K562 (cell line): ENCODE results near the gene MIEF2. TPM values are rescaled to one million over a fixed set of nuclear protein-coding genes. Genes with fewer than 3 reads are reported as not detected.
A peak's percentile ranks its signal among the peaks of the same experiment; 100 is the strongest.

Experiments
- AFF1 ChIP-seq, 2 experiments: fragments of 450-650 bp; IDR thresholded peaks; 2 replicates each; pipeline ENCODE4 v1.6.1; 2018; ENCODE audit warnings: mild to moderate bottlenecking in 2 of 2, low read depth in 1 of 2; ENCODE audit not compliant: partially characterized antibody in 2 of 2
- BRD9 ChIP-seq: fragments of 450-650 bp; IDR thresholded peaks from 2 replicates; pipeline ENCODE4 v1.6.1; 2018; ENCODE audit warnings: low read depth; ENCODE audit not compliant: partially characterized antibody
- CTBP1 ChIP-seq: fragments of 450-650 bp; IDR thresholded peaks from 2 replicates; pipeline ENCODE4 v1.6.1; 2016; ENCODE audit warnings: borderline replicate concordance
- CXXC5 ChIP-seq: fragments of 250-450 bp; sonication (Bioruptor Pico); IDR thresholded peaks from 2 replicates; pipeline ENCODE4 v1.8.0; 2022; ENCODE audit warnings: inconsistent platforms, mild to moderate bottlenecking, moderate library complexity
- FIP1L1 ChIP-seq: fragments of 200-400 bp; formaldehyde crosslinking; IDR thresholded peaks from 2 replicates; pipeline ENCODE4 v1.6.1; 2018; ENCODE audit warnings: mild to moderate bottlenecking, low read depth, low read length; ENCODE audit not compliant: poor library complexity, severe bottlenecking
- FOXJ3 ChIP-seq: sonication (generic); formaldehyde crosslinking; IDR thresholded peaks from 2 replicates; pipeline ENCODE4 v1.4.0; 2020; ENCODE audit warnings: mild to moderate bottlenecking, missing genetic modification reagents
- HINFP ChIP-seq: fragments of 450-650 bp; conservative IDR thresholded peaks from 2 replicates; pipeline ENCODE4 v1.6.1; 2016; ENCODE audit warnings: missing genetic modification characterization, low read depth, mild to moderate bottlenecking, control low read depth, missing compliant biosample characterization
- HIVEP1 ChIP-seq: fragments of 250-450 bp; sonication (Bioruptor Pico); IDR thresholded peaks from 2 replicates; pipeline ENCODE4 v1.4.0; 2020; ENCODE audit warnings: mild to moderate bottlenecking
- HNRNPLL ChIP-seq: fragments of 200-400 bp; formaldehyde crosslinking; IDR thresholded peaks from 2 replicates; pipeline ENCODE4 v1.6.1; 2017; ENCODE audit warnings: low read length, low read depth, mild to moderate bottlenecking; ENCODE audit not compliant: poor library complexity, severe bottlenecking
- MEF2D ChIP-seq: conservative IDR thresholded peaks from 2 replicates; pipeline ENCODE4 v1.6.1; 2016; ENCODE audit warnings: low read depth, missing genetic modification characterization, missing compliant biosample characterization
- MTA1 ChIP-seq: fragments of 450-650 bp; IDR thresholded peaks from 2 replicates; pipeline ENCODE4 v1.6.1; 2017; ENCODE audit warnings: borderline replicate concordance
- POLR2G ChIP-seq: fragments of 200-400 bp; formaldehyde crosslinking; IDR thresholded peaks from 2 replicates; pipeline ENCODE4 v1.6.1; 2017; ENCODE audit warnings: low read depth, mild to moderate bottlenecking, antibody characterized with exemption, low read length, moderate library complexity
- POLR2H ChIP-seq: IDR thresholded peaks from 2 replicates; pipeline ENCODE4 v1.6.1; 2016; ENCODE audit warnings: missing genetic modification characterization, low read depth, mild to moderate bottlenecking, control low read depth, missing compliant biosample characterization, moderate library complexity
- PTRF ChIP-seq: fragments of 450-650 bp; IDR thresholded peaks from 2 replicates; pipeline ENCODE4 v1.6.1; 2016; ENCODE audit warnings: mild to moderate bottlenecking, missing genetic modification characterization, missing compliant biosample characterization
- SNIP1 ChIP-seq: fragments of 450-650 bp; IDR thresholded peaks from 2 replicates; pipeline ENCODE4 v1.7.1; 2017; ENCODE audit warnings: low read depth, mild to moderate bottlenecking
- SP1 ChIP-seq: sonication (generic); formaldehyde crosslinking; IDR thresholded peaks from 2 replicates; pipeline ENCODE4 v1.8.1; 2022; ENCODE audit warnings: mild to moderate bottlenecking, missing genetic modification reagents
- SRF ChIP-seq, 2 experiments: fragments of 250-450, 450-650 bp in 1 of 2; sonication (Bioruptor Pico) in 1 of 2; sonication (generic) in 1 of 2; formaldehyde crosslinking; IDR thresholded peaks; 2 replicates each; pipeline versions ENCODE4 v1.5.0 to v1.5.1; 2020 to 2022; ENCODE audit warnings: mild to moderate bottlenecking in 1 of 2, missing genetic modification reagents in 1 of 2
- STAG1 ChIP-seq: sonication (generic); formaldehyde crosslinking; IDR thresholded peaks from 2 replicates; pipeline ENCODE4 v1.5.0; 2020; ENCODE audit warnings: missing genetic modification reagents, borderline replicate concordance
- ZNF165 ChIP-seq: fragments of 250-450 bp; sonication (Bioruptor Pico); IDR thresholded peaks from 2 replicates; pipeline ENCODE4 v1.4.0; 2020; ENCODE audit warnings: borderline replicate concordance
- ZNF224 ChIP-seq: sonication (generic); formaldehyde crosslinking; IDR thresholded peaks from 2 replicates; pipeline ENCODE4 v1.8.0; 2022; ENCODE audit warnings: mild to moderate bottlenecking, missing genetic modification reagents
- ZNF274 ChIP-seq: IDR thresholded peaks from 2 replicates; pipeline ENCODE4 v1.6.1; 2011; ENCODE audit warnings: low read depth, mild to moderate bottlenecking, low read length, moderate library complexity, borderline replicate concordance
- ZNF584 ChIP-seq: fragments of 200-800 bp; sonication (Bioruptor generic); IDR thresholded peaks from 2 replicates; pipeline ENCODE4 v1.6.1; 2016; ENCODE audit warnings: low read depth, mild to moderate bottlenecking, missing genetic modification characterization, missing compliant biosample characterization
- ZNF644 ChIP-seq: fragments of 200-800 bp; sonication (Bioruptor generic); IDR thresholded peaks from 2 replicates; pipeline ENCODE4 v1.6.1; 2016; ENCODE audit warnings: low read depth, missing genetic modification characterization, missing compliant biosample characterization
- ZNF695 ChIP-seq: fragments of 450-650 bp; formaldehyde crosslinking; IDR thresholded peaks from 2 replicates; pipeline ENCODE4 v1.4.0; 2020; ENCODE audit warnings: mild to moderate bottlenecking, moderate library complexity
- ZNF76 ChIP-seq: fragments of 250-450 bp; sonication (Bioruptor Pico); IDR thresholded peaks from 2 replicates; pipeline ENCODE4 v1.4.0; 2020; ENCODE audit warnings: mild to moderate bottlenecking, moderate library complexity, borderline replicate concordance
- polyA plus RNA-seq, 8 experiments: library from polyadenylated mRNA; depleted of rRNA in 4 of 8; stranded (reverse) in 5 of 8; unstranded in 3 of 8; fragments of >200 nt; fragmentation: Nextera tagmentation in 2 of 8; fragmentation: Illumina TruSeq in 1 of 8; extraction: Ambion mirVana in 2 of 8; extraction: Trizol in 1 of 8; gene quantifications; 2 replicates each; pipeline versions ENCODE4 v1.2.1 to v1.2.3, GENCODE V29; 2011 to 2014; ENCODE audit warnings: inconsistent platforms in 1 of 8, missing spikeins in 1 of 8
- total RNA-seq, 7 experiments: library from RNA; depleted of rRNA in 6 of 7; stranded (reverse); fragments of >200 nt in 6 of 7; fragmentation: Illumina TruSeq in 2 of 7; extraction: Trizol in 2 of 7; gene quantifications; 2 replicates each; pipeline versions ENCODE4 v1.2.1 to v1.2.3, GENCODE V29; 2011 to 2021; ENCODE audit warnings: low replicate concordance in 1 of 7

Gene MIEF2
- total and polyA plus RNA-seq, 9 of the 15 experiments (the other 6 are each of a cell fraction or from before 2014, with no cell fraction given) = 0.10 to 8.2 (median 2.4) TPM

- TF ChIP-seq SRF (CRISPR knock-in tag; IDR thresholded peaks at IDR 0.05) (no peak), POLR2H (tag) (no peak), PTRF (tag) (no peak), CTBP1 (peak; percentile 33; the same call in 1 of the 2 replicates), MTA1 (no peak), AFF1 (IDR thresholded peaks at IDR 0.05; ENCODE audit: low read depth in 1 of 2, partially characterized antibody in 2 of 2) (peak in 1 of 2 experiments; percentile 79), STAG1 (CRISPR knock-in tag) (no peak), ZNF274 (no peak), HINFP (tag) (no peak), POLR2G (peak; percentile 49), SNIP1 (peak; percentile 88), HIVEP1 (CRISPR knock-in tag) (no peak), FIP1L1 (no peak), ZNF695 (CRISPR knock-in tag) (no peak), ZNF76 (CRISPR knock-in tag) (no peak), FOXJ3 (CRISPR knock-in tag) (no peak), BRD9 (no peak), MEF2D (tag) (no peak), HNRNPLL (peak; percentile 27), ZNF224 (no peak), CXXC5 (CRISPR knock-in tag) (peak; percentile 72), ZNF644 (tag) (peak; percentile 32; the same call in 1 of the 2 replicates), SP1 (CRISPR knock-in tag) (no peak), ZNF584 (CRISPR knock-in tag) (no peak), ZNF165 (CRISPR knock-in tag) (no peak)
Measured at GRCh38 chr17:18225121-18225641, 35.3 kb upstream of the MIEF2 start, which contains the start of gene LLGL1 (continued).
